ENCODE results near the gene APRT.

The APRT gene

DNA sequence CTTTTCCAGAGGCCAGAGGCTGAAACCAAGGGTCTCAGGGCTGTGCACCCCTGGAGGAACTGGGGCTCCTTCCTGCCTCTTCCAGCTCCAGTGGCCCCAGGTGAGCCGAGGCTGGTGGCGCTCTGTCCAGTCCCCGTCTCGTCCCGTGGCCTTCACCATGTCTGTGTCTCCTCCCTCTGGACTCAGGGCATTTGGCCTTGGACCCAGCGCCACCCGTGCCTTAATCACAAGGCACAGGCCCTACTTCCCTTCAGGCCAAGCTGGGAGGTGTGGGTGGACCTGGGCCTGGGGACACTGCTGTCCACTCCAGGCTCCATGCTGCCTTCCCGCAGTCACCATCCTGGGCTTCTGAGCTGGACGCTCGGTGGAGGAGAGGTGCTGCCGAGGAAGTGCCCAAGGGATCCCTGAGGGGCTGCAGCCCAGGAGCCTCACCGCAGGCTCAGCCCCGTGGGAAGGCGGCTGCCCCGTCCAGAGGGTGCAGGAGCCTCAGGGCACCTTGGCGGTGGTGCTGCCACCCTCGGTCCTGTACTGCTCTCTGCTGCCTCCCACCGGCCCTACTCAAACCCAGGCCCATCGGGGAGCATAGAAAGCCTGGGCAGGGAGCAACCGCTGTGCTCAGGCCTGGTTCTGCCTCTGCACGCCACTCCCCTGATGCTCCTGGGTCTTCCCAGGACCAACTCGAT lies 9.6 kb upstream of the APRT start:
- DNase-seq, result no peak

GRCh38 chr16:88820385-88821025 lies 8.8 kb upstream of the APRT start:
- no peak for DNase-seq

- DNase-seq, result no peak
These were observed 7.4 kb upstream of the APRT start for GRCh38 chr16:88819126-88819525.

DNA sequence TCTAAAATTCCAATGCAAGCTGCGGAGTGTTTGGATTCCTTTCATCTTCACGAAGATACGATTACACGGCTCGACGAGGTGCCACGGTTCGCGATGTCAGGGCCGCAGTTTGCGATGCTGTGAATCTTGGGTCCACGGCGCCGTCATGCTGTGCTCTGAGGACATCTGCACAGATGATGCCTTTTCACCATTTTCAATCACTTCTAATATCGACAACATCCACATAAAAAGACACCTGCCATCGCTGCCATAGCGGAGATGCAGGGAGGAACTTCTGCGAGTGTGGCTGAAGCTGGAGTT lies 6.8 kb upstream of the APRT start:
- no peak for DNase-seq

DNA sequence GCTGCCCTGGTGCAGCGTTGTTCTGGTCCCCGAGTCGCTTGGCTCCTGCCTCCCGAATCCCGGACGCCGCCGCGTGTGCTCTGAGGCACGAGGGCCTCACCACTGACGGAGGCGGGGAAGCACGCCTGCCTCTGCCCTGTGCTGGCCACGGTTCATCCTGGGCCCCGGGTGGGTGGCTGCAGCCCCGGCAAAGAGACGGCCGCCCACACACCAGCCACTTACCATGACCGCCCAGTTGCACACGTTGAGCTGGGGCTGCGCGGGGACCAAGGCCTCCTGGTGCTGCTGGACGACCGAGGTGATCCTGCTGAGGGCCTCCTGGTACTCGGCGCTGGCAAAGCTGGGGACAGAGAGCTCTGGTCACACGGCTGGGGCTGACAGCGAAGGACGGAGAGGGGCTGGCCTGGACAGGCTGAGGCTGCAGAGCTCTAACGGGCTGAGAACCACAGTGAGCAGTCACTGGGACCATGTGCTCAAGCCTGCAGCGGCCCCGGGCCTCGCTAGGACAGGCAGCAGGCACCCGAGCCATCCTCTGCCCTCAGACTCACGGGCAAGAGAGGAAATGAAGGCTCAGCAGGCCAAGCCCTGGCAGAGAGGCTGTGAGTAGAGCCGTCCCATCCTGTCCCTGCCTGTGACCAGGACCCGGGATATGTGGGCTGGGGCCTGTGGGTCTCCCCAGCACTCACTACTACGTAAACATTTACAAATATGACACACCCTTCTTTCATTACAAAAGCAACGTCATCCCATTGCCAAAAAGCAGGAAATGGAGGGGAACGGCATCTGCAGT lies 6.3 kb upstream of the APRT start:
- DNase-seq, result no peak

- DNase-seq, result no peak
These were observed 5.2 kb upstream of the APRT start for GRCh38 chr16:88816736-88817535.

DNA sequence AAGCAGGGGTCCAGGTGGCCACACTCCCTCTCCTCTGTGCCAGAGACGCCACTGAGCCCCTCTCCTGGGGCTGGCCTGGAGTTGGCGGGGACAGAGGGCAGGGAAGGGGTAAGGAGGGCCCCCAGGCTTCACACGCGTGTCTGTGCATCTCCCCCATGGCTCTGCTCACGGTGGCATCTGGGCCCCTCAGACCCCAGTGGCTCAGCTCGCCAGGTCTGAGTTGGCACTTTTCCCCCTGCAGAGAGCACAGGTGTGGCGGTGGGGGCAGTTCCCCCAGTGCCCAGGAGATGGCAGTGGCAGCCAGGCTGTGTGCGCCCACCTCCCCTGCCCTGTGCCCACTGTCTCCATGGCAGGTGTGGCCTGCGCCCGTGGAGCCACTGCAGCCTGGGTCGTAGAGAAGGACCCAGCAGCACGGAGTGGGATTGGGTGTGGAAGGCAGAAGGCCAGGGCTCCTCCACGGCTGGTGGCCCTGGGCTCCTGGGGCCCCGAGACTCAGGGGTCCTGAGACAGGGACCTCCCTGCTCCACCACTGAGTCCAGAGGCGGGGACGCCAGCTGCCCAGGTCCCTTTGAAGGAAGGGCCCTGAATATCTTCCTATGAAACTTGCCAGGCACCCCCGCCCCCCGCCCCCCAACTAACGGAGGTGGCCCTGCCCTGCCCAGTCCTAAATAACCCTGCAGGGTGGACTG lies 4.3 kb upstream of the APRT start:
- peak; percentile 71 for DNase-seq

- DNase-seq, result no peak
These were observed 3.5 kb upstream of the APRT start for GRCh38 chr16:88815227-88815626.

GRCh38 chr16:88814144-88814502 lies 2.4 kb upstream of the APRT start:
- DNase-seq, result no peak

DNA sequence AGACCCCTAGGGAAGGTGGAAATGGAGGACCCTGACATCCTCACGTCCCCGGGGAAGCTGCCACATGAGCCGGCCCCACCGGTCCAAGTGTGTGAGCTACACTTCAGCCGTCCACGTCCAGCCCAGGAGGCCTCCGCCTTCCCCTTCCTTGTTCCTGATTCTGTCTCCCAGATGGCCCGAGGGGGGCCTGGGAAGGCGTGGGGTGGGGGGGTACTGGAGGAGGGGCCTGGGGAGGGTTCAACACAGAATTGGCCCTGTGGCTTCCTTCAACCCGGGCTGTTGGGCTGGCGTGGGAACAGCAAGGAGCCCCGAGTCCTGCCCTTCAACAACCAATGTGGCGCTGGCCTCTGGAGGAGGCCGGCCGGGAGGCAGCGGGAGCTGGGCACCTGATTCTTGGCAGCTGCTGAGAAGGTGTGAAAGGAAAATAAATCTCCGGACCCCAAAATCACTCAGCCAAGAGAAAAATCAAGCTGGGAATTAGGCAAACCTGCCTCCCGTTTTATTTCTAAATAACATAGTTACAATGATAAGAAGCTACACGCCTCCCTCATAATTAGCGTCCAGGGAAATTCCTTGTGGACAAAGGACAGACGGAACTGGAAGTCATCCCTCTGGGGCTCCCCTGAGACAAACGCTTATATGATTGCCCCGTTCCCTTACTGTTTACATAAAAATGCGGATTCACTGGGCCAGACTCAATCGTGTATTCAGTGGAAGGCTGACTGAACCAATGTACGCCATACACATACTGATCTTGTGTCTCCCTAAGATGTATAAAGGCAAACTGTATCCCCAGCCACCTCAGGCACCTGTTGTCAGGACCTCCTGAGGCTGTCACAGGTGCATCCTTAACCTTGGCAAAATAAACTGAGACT lies 1.8 kb upstream of the APRT start:
- DNase-seq, result no peak

DNA sequence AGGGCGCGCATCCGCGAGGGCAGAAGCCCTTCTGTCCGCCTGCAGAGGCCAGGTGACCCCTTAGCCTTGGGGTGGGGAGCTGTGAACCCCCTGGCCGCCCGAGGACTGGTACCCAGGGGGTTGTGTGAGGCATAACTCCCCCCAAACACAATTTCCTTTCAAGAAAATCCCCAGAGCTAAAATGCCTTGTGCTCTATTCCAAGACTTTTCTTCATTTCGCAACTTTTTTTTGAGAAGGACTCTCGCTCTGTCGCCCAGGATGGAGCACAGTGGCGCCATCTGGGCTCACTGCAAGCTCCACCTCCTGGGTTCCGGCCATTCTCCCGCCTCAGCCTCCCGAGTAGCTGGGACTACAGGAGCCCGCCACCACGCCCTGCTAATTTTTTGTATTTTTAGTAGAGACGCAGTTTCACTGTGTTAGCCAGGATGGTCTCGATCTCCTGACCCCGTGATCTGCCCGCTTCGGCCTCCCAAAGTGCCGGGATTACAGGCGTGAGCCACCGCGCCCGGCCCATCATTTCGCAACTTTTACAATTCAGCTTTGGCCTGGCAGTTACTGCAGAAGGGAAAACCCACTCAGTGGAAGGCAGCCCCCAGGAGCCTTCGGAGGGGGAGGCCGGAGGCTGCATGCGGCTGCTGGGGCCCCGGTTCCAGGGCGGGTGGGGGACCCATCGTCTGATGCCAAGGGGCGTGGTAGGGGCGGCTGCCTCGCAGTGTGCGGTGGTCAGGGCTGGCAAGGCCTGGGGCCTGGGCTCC lies 963 bp upstream of the APRT start:
- no peak for DNase-seq

GRCh38 chr16:88810912-88811768 lies 588 bp downstream of the APRT start:
- peak; percentile 94 for DNase-seq

DNA sequence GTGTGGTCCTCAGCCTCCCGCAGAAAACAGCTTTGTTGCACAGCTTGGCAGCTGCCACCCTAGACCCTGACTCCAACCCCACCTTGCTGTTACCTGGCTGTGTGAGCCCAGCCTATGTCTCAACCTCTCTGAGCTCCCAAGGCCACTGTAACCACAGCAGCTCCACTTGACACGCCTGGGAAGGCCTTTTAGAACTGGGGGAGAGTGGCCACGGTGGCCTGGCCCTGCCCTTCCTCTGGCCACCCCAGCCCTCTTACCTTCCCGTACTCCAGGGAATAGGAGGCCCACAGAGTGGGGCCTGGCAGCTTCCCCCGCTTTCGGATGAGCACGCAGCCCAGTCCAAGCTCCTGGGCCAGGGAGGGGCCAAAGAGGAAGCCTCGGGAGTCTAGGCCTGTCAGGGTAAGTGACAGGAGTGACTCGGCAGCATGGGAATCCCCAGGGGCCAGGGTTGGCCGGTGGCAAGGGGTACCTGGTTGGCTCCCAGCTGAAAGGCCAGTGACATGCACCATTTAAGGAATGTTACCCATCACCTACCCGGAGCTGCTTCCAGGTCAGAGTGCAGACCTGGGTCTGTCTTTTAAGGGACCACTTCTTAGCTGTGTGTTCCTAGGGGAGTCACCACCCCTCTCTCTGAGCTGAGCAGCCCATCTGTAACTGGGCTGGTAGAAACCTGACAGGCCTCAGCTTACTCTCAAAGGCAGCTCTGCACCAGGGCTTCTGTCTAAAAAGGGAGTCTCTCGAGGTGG lies 1.4 kb downstream of the APRT start:
- DNase-seq, result no peak

GRCh38 chr16:88809676-88810165 lies 2.0 kb downstream of the APRT start:
- no peak for DNase-seq

DNA sequence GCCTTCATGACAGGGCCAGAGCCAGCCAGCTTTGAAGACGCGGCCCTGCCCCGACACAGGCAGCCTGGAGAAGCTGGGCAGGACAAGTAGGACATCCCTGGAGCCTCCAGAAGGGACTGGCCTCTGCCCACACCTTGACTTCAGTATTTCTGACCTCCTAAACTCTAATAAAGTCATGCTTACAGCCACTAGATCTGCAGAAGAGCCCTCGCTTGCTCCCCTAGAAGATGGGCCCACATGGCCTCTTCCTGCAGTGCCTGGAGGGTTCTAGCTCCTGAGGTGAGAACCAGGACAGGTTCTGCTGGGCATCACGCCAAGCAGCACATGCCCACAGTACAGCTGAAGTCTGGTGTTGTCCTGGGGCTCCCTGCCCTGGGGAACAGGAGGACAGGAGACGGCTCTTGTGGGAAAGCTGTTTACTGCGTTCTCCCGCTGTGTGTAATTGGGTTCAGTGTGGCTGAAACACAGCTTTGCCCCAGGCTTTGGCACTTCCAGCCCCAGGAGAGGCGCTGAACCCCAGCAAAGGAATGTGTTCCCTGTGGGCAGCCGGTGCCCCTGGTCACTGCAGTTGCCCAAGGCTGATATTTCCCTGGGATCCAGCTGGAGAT lies 2.6 kb downstream of the APRT start:
- no peak for DNase-seq

- no peak for DNase-seq
These were observed 3.9 kb downstream of the APRT start for GRCh38 chr16:88807626-88808453.

GRCh38 chr16:88807142-88807625 lies 4.5 kb downstream of the APRT start:
- DNase-seq, result no peak
